GM23248 (cell line): ENCODE results near the gene AK2. TPM values are rescaled to one million over a fixed set of nuclear protein-coding genes. Genes with fewer than 3 reads are reported as not detected.
A peak's percentile ranks its signal among the peaks of the same experiment; 100 is the strongest.

Source experiments
- DNase-seq: peaks from one replicate; pipeline ENCODE4 v3.0.0-alpha.2; 2015
- H2AFZ ChIP-seq: fragments of 200-600 bp; sonication (generic); 2 replicates; pipeline ENCODE4 v1.6.1; 2016; ENCODE audit warnings: antibody characterized with exemption
- H3F3A ChIP-seq: fragments of 200-600 bp; sonication (generic); 2 replicates; pipeline ENCODE4 v1.6.1; 2016; ENCODE audit warnings: mild to moderate bottlenecking, antibody characterized with exemption, mixed run types; ENCODE audit not compliant: insufficient read depth
- H3K27ac ChIP-seq: fragments of 200-600 bp; sonication (generic); 2 replicates; pipeline ENCODE4 v1.5.1; 2016; ENCODE audit warnings: mild to moderate bottlenecking
- H3K27me3 ChIP-seq: fragments of 200-600 bp; sonication (generic); replicated peaks from 2 replicates; pipeline ENCODE4 v1.6.1; 2016; ENCODE audit warnings: mild to moderate bottlenecking; ENCODE audit not compliant: insufficient read depth
- H3K36me3 ChIP-seq: fragments of 200-600 bp; sonication (generic); 2 replicates; pipeline ENCODE4 v1.6.1; 2016; ENCODE audit warnings: low read depth, mild to moderate bottlenecking
- H3K4me1 ChIP-seq: fragments of 200-600 bp; sonication (generic); 2 replicates; pipeline ENCODE4 v1.6.1; 2016; ENCODE audit warnings: mild to moderate bottlenecking; ENCODE audit not compliant: insufficient read depth
- H3K4me2 ChIP-seq: fragments of 200-600 bp; sonication (generic); one replicate; pipeline ENCODE4 v1.6.1; 2016; ENCODE audit warnings: mild to moderate bottlenecking; ENCODE audit not compliant: unreplicated experiment
- H3K4me3 ChIP-seq: fragments of 200-600 bp; sonication (generic); 2 replicates; pipeline ENCODE4 v1.5.1; 2016; ENCODE audit warnings: mild to moderate bottlenecking
- H3K79me2 ChIP-seq: fragments of 200-600 bp; sonication (generic); 2 replicates; pipeline ENCODE4 v1.6.1; 2016; ENCODE audit warnings: mild to moderate bottlenecking; ENCODE audit not compliant: insufficient read depth
- H3K9ac ChIP-seq: fragments of 200-600 bp; sonication (generic); 2 replicates; pipeline ENCODE4 v1.6.1; 2016; ENCODE audit warnings: mild to moderate bottlenecking
- H3K9me2 ChIP-seq: fragments of 200-600 bp; sonication (generic); 2 replicates; pipeline ENCODE4 v1.6.1; 2016; ENCODE audit warnings: mixed run types, mild to moderate bottlenecking, moderate library complexity; ENCODE audit not compliant: insufficient read depth
- H3K9me3 ChIP-seq: fragments of 200-600 bp; sonication (generic); one replicate; pipeline ENCODE4 v1.6.1; 2017; ENCODE audit warnings: low read depth
- H4K20me1 ChIP-seq: fragments of 200-600 bp; sonication (generic); 2 replicates; pipeline ENCODE4 v1.6.0; 2016; ENCODE audit not compliant: insufficient read depth
- EZH2 ChIP-seq: fragments of 200-600 bp; sonication (generic); IDR thresholded peaks from 2 replicates; pipeline ENCODE4 v1.6.1; 2018; ENCODE audit warnings: antibody characterized with exemption, mild to moderate bottlenecking; ENCODE audit not compliant: insufficient read depth, poor library complexity, severe bottlenecking
- EZH2phosphoT487 ChIP-seq: fragments of 200-600 bp; sonication (generic); IDR thresholded peaks from 2 replicates; pipeline ENCODE4 v1.6.1; 2018; ENCODE audit warnings: antibody characterized with exemption, moderate library complexity, mild to moderate bottlenecking, low read depth; ENCODE audit not compliant: insufficient read depth
- WGBS, 2 experiments: methylation state at CpG; one replicate each; pipeline ENCODE4 v1.1.6; 2015 to 2017; ENCODE audit warnings: low lambda C conversion rate in 2 of 2, low coverage in 1 of 2; ENCODE audit errors: missing lambda C conversion rate in 2 of 2; 5-methylcytosine and 5-hydroxymethylcytosine counted together
- in situ Hi-C: fragments of 300-500 bp; cut with MboI; formaldehyde crosslinking; loops from 2 replicates; pipeline ENCODE4 v1.15.0; 2020
- polyA plus RNA-seq: library from polyadenylated mRNA; unstranded; fragments of >200 nt; fragmentation: Nextera tagmentation; extraction: Ambion mirVana; gene quantifications from 2 replicates; pipeline ENCODE4 v1.2.1, GENCODE V29; 2016
- total RNA-seq: library from RNA; depleted of rRNA; stranded (reverse); fragments of >200 nt; shearing (Covaris generic); gene quantifications from 2 replicates; pipeline ENCODE4 v1.2.3, GENCODE V29; 2014

AK2 gene
- total and polyA plus RNA-seq, 2 experiments from 2014 or later = 134 to 179 TPM

DNA sequence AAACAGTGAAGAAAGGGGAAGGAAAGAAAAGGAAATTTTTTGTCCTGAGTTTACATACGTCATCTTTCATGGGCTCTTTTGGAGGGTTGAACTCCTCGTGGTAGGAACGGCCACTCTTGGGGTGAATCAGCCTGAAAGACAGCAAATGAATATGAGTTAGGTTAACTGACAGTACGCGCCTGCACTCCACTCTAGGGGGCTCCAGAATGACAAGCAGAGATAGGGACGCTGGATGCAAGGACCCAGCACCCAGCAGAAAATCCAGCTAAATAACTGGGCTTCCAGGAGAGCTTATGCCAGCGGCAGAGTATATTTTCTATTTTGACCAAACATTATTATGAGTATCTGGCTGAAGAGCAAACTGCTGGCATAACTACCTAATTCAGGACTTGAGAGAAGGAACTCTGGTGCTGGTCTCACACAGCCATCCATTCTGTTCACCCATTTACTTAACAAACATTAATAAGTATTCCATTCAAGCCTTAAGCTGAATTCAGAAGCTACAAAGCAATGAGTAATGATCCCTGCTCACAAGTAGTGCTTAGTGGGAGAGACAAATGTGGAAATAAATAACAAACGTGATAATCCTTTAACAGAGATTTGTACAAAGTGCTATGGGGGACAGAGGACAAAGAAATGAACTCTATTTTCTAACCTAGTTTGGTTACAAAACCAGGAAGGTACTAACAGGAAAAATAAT is 22.1 kb downstream of the AK2 start:
- TF ChIP-seq EZH2 (no peak), EZH2phosphoT487 (no peak)
- no peak for DNase-seq
- Histone ChIP-seq H3K27ac (no peak overlapping the region), H3K27me3 (no peaks in the 10 kb centered on the region), H3F3A (peaks cover 7% of the 10 kb centered on the region; the same call in 1 of the 2 replicates), H3K4me1 (peaks cover 7% of the 10 kb centered on the region), H3K9ac (no peak overlapping the region), H3K9me2 (no peaks in the 10 kb centered on the region), H3K9me3 (no peaks in the 10 kb centered on the region), H3K4me3 (no peak overlapping the region), H2AFZ (no peak overlapping the region), H3K4me2 (no peak overlapping the region), H4K20me1 (no peaks in the 10 kb centered on the region), H3K79me2 (no peaks in the 10 kb centered on the region), H3K36me3 (peaks cover 34% of the 10 kb centered on the region; the same call in 1 of the 2 replicates)
- 89% methylated on average over 8 of the region's 8 CpGs for WGBS, 2 experiments
- in situ Hi-C loops = no loop called here

DNA sequence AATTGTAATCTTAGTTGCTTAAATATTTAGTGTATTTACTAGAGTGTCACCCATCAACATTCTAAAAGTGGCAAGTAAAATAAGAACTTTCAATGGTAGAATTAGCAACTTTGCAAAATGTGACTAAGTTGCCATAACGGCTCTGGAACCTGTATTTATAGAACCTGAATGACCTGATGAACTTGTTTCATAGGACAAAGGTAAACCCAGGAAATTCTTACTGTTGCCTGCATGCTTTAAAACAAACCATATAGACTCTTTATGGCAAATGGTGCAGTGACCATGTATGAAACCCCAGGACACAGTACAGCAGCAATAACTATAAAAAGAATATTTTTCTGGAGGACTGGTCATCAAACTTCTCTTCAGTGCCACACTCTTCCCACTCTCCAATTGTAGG is 22.9 kb downstream of the AK2 start:
- H3K9me2 ChIP-seq = no peaks in the 10 kb centered on the region
- no peak overlapping the region for H3K9ac ChIP-seq
- no peak overlapping the region for H3K27ac ChIP-seq
- TF ChIP-seq EZH2phosphoT487 (no peak), EZH2 (no peak)
- no peak overlapping the region for H3K4me2 ChIP-seq
- H3K79me2 ChIP-seq = no peaks in the 10 kb centered on the region
- in situ Hi-C loops = no loop called here
- no peak for DNase-seq
- no peaks in the 10 kb centered on the region for H3K27me3 ChIP-seq
- peaks cover 26% of the 10 kb centered on the region; the same call in 1 of the 2 replicates for H3K36me3 ChIP-seq
- WGBS, 2 experiments = 93 to 97% methylated on average over 1 of the region's 1 CpG
- H3K4me1 ChIP-seq = peaks cover 7% of the 10 kb centered on the region
- no peaks in the 10 kb centered on the region for H3K9me3 ChIP-seq
- H2AFZ ChIP-seq = no peak overlapping the region
- H3K4me3 ChIP-seq = no peak overlapping the region
- peaks cover 15% of the 10 kb centered on the region; the same call in 1 of the 2 replicates for H3F3A ChIP-seq
- no peaks in the 10 kb centered on the region for H4K20me1 ChIP-seq

DNA sequence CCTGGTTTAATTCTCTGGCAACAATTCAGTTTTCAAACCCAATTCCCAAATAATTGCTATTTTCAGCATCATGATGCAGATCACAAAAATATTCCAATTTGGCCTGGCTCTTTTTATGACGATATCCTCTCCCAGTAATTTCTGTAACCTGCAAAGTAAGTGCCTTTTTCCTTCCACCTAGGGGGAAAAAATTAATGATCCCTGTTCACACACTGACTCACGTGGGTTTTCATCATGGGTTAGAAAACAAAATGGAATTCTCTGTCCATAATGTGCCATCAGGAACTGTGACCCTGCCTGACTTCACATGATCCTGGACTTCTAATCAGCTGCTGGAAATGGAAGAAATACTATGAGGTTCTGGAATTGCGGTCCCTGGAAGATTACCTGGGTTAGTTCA is 24.5 kb downstream of the AK2 start:
- Histone ChIP-seq H3K4me2 (no peak overlapping the region), H3K79me2 (no peaks in the 10 kb centered on the region), H3K27ac (no peak overlapping the region), H3K36me3 (peaks cover 23% of the 10 kb centered on the region; the same call in 1 of the 2 replicates), H3K9me2 (no peaks in the 10 kb centered on the region), H3K4me3 (no peak overlapping the region), H3K9ac (no peak overlapping the region), H3F3A (peaks cover 30% of the 10 kb centered on the region; the same call in 1 of the 2 replicates), H3K4me1 (peaks cover 12% of the 10 kb centered on the region), H2AFZ (no peak overlapping the region), H4K20me1 (no peaks in the 10 kb centered on the region), H3K9me3 (no peaks in the 10 kb centered on the region), H3K27me3 (no peaks in the 10 kb centered on the region)
- TF ChIP-seq EZH2 (no peak), EZH2phosphoT487 (no peak)
- in situ Hi-C loops = no loop called here
- 46 to 53% methylated on average over 3 of the region's 3 CpGs for WGBS, 2 experiments
- no peak for DNase-seq

DNA sequence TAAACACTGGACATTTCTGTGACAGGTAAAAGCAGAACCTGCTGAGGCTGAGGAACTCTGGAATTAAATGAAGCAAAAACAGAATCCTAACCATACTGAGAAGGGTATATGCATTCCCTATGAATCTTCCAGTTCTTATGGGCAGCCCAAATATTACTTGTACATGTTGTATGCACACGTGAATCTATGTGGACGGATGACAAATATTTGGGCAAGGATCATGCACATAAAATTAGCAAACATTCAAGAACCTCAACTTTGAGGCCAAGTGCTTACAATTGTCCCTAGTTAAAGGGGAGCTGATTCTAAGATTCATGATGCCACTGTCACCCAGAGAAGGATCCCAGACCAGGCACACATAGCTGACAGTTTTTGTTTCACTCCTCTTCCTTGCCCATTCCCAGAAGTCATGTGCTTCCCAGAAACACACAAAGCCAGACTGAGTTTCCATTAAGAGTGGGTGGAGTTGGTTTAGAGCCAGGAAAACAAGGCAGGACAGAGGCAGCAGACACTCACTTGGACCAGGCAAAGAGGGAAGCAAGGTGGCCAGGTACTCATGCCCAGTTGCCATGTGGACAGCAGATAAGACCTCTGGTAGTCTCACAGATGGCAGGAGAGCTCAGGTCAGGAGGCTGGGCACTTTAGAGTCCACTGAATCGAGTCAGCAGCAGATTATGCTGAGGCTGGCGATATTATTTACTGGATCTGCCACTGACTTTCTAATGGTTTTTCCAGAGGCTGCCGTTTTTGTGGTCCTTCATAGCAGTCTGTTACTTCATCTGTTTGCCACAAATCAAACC is 25.6 kb downstream of the AK2 start:
- H3K4me1 ChIP-seq = peaks cover 15% of the 10 kb centered on the region
- H3K79me2 ChIP-seq = no peaks in the 10 kb centered on the region
- H3K9ac ChIP-seq = 0 out of 2 replicates have a peak overlapping the region, but pooled peaks have one; percentile 12
- peaks cover 23% of the 10 kb centered on the region; the same call in 1 of the 2 replicates for H3K36me3 ChIP-seq
- DNase-seq = peak; percentile 66
- in situ Hi-C loops = no loop called here
- H3K4me3 ChIP-seq = no peak overlapping the region
- 36 to 49% methylated on average over 5 of the region's 5 CpGs for WGBS, 2 experiments
- H3K9me3 ChIP-seq = no peaks in the 10 kb centered on the region
- H3K4me2 ChIP-seq = no peak overlapping the region
- peaks cover 30% of the 10 kb centered on the region; the same call in 1 of the 2 replicates for H3F3A ChIP-seq
- H3K27ac ChIP-seq = no peak overlapping the region; the same call in 1 of the 2 replicates
- no peak for TF ChIP-seq EZH2
- TF ChIP-seq EZH2phosphoT487 = no peak
- no peak overlapping the region for H2AFZ ChIP-seq
- H3K9me2 ChIP-seq = no peaks in the 10 kb centered on the region
- no peaks in the 10 kb centered on the region for H3K27me3 ChIP-seq
- H4K20me1 ChIP-seq = no peaks in the 10 kb centered on the region
